ENCODE measurements around the gene ALAS1. TPM values are rescaled to one million over a fixed set of nuclear protein-coding genes. Genes with fewer than 3 reads are reported as not detected.

Gene ALAS1
- total RNA-seq, 1 experiment from 2014 or later: 69.5 TPM

DNA sequence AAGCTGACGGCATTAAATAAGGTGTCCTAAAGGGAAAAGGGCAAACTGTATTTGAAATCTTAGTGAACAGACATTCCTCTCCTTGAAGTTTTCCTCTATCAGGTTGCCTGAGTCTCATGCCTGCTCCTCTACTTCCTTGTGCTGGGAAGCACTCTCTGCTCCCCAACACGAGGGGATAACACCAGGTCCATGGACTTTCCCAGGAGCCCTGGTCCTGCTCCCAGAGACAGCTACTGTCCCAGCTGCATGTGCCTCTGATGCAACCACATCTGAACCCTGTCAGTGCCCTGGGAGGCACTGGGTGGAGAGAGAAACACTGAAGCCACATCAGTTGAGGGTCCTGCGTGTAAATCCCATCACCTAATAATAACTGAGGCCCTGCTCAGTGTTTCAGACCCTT is 20.1 kb downstream of the ALAS1 start:
- CTCF ChIA-PET: no interaction called here
- H3K36me3 ChIP-seq (ENCODE audit: low read depth, low read length): peaks cover 28% of the 10 kb centered on the region; the same call in 1 of the 2 replicates
- intact Hi-C loops (cut with micrococcal nuclease): loop anchor here (10.0 kb wide), 1 partner anchor 163 kb away; the partner anchor contains the start of gene DUSP7
- H3K9ac ChIP-seq (ENCODE audit: low read length): peak overlapping the region; percentile 84
- TF ChIP-seq EZH2 (IDR thresholded peaks at IDR 0.05; ENCODE audit: low read length, unreplicated experiment) (no peak), EZH2phosphoT487 (IDR thresholded peaks at IDR 0.05; ENCODE audit: borderline replicate concordance, low read length) (no peak)
- TF ChIP-seq, protein P1, sequence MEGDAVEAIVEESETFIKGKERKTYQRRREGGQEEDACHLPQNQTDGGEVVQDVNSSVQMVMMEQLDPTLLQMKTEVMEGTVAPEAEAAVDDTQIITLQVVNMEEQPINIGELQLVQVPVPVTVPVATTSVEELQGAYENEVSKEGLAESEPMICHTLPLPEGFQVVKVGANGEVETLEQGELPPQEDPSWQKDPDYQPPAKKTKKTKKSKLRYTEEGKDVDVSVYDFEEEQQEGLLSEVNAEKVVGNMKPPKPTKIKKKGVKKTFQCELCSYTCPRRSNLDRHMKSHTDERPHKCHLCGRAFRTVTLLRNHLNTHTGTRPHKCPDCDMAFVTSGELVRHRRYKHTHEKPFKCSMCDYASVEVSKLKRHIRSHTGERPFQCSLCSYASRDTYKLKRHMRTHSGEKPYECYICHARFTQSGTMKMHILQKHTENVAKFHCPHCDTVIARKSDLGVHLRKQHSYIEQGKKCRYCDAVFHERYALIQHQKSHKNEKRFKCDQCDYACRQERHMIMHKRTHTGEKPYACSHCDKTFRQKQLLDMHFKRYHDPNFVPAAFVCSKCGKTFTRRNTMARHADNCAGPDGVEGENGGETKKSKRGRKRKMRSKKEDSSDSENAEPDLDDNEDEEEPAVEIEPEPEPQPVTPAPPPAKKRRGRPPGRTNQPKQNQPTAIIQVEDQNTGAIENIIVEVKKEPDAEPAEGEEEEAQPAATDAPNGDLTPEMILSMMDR (conservative IDR thresholded peaks at IDR 0.05; ENCODE audit: low read depth, low read length): no peak
- peaks cover 50% of the 10 kb centered on the region for H3K4me1 ChIP-seq (ENCODE audit: insufficient read depth, low read length)
- H3K79me2 ChIP-seq (ENCODE audit: low read length): no peaks in the 10 kb centered on the region
- no peaks in the 10 kb centered on the region for H3K9me3 ChIP-seq (ENCODE audit: low read length)
- H3K9me2 ChIP-seq (replicated peaks; ENCODE audit: low read length): no peaks in the 10 kb centered on the region
- POLR2A ChIA-PET (ENCODE audit: unreplicated experiment): interaction anchor here (0.7 kb wide), 1 partner anchor 13 kb away, joined by 11 read pairs; no protein-coding TSS in a partner anchor
- DNase-seq (no peak), ATAC-seq (no peak)
- no peak overlapping the region for H2AFZ ChIP-seq (ENCODE audit: low read length)
- H3F3A ChIP-seq (ENCODE audit: low read length, unreplicated experiment): peaks cover 11% of the 10 kb centered on the region
- no peaks in the 10 kb centered on the region for H3K27me3 ChIP-seq (ENCODE audit: low read length)
- H3K4me2 ChIP-seq (ENCODE audit: low read length): peak overlapping the region; percentile 52
- H4K20me1 ChIP-seq (ENCODE audit: low read length): no peaks in the 10 kb centered on the region
- peak overlapping the region; percentile 98 for H3K27ac ChIP-seq (ENCODE audit: low read length)
- H3K4me3 ChIP-seq (ENCODE audit: low read length): no peak overlapping the region
- no TSS peak for BruUV-seq (replicated peaks)

GRCh38 chr3:52218454-52218853 is 20.5 kb downstream of the ALAS1 start:
- Histone ChIP-seq H3K79me2 (ENCODE audit: low read length) (no peaks in the 10 kb centered on the region), H3K9me3 (ENCODE audit: low read length) (no peaks in the 10 kb centered on the region), H3K4me3 (ENCODE audit: low read length) (no peak overlapping the region), H3K4me1 (ENCODE audit: insufficient read depth, low read length) (peaks cover 50% of the 10 kb centered on the region), H3F3A (ENCODE audit: low read length, unreplicated experiment) (peaks cover 11% of the 10 kb centered on the region), H2AFZ (ENCODE audit: low read length) (no peak overlapping the region), H3K9ac (ENCODE audit: low read length) (peak overlapping the region; percentile 84), H4K20me1 (ENCODE audit: low read length) (no peaks in the 10 kb centered on the region), H3K4me2 (ENCODE audit: low read length) (peak overlapping the region; percentile 52; the same call in 1 of the 2 replicates), H3K27me3 (ENCODE audit: low read length) (no peaks in the 10 kb centered on the region), H3K36me3 (ENCODE audit: low read depth, low read length) (peaks cover 24% of the 10 kb centered on the region; the same call in 1 of the 2 replicates), H3K27ac (ENCODE audit: low read length) (peak overlapping the region; percentile 98), H3K9me2 (replicated peaks; ENCODE audit: low read length) (no peaks in the 10 kb centered on the region)
- ChIA-PET POLR2A (ENCODE audit: unreplicated experiment) (no interaction called here), CTCF (no interaction called here)
- BruUV-seq (replicated peaks): no TSS peak
- intact Hi-C loops (cut with micrococcal nuclease): loop anchor here (10.0 kb wide), 1 partner anchor 164 kb away; the partner anchor contains the start of gene DUSP7
- ATAC-seq (no peak), DNase-seq (no peak)
- TF ChIP-seq, protein P1 (conservative IDR thresholded peaks at IDR 0.05; ENCODE audit: low read depth, low read length): no peak
- TF ChIP-seq EZH2phosphoT487 (IDR thresholded peaks at IDR 0.05; ENCODE audit: borderline replicate concordance, low read length) (no peak), EZH2 (IDR thresholded peaks at IDR 0.05; ENCODE audit: low read length, unreplicated experiment) (no peak)

Data from PC-3 (cell line).